GM12875 (cell line): Measurements from ENCODE around the gene C16orf74.
A peak's percentile ranks its signal among the peaks of the same experiment; 100 is the strongest.

ENCODE experiments used
- H3K4me3 ChIP-seq: one replicate; pipeline ENCODE4 v1.5.1; 2011; ENCODE audit warnings: low read depth, low read length, control low read depth
- TF ChIP-seq, protein P1 (sequence below): IDR thresholded peaks from 2 replicates; pipeline ENCODE4 v1.5.1; 2011; ENCODE audit warnings: low read depth, mild to moderate bottlenecking, control low read depth, inconsistent platforms, low read length, moderate library complexity, borderline replicate concordance; ENCODE audit not compliant: insufficient read depth

Gene C16orf74

DNA sequence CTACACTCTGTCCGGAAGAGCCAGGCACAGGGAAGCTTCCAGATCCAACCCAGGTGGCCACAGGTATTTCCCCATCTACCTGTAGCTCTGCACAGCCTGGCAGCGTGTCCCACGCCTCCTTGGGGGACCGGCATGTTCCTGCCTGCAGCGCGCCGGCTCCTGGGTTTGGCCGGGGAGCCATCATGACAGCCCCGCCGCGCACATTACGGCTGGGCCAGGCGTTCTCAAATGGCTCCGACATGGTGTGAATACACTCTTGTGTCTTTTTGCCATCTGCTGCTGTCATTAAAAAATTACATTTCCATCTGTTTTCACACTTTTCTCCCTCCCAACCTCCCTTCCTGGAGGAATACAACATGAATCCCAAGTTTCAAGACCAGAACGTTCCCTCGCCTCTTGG is 54.1 kb downstream of the C16orf74 start:
- TF ChIP-seq, protein P1, sequence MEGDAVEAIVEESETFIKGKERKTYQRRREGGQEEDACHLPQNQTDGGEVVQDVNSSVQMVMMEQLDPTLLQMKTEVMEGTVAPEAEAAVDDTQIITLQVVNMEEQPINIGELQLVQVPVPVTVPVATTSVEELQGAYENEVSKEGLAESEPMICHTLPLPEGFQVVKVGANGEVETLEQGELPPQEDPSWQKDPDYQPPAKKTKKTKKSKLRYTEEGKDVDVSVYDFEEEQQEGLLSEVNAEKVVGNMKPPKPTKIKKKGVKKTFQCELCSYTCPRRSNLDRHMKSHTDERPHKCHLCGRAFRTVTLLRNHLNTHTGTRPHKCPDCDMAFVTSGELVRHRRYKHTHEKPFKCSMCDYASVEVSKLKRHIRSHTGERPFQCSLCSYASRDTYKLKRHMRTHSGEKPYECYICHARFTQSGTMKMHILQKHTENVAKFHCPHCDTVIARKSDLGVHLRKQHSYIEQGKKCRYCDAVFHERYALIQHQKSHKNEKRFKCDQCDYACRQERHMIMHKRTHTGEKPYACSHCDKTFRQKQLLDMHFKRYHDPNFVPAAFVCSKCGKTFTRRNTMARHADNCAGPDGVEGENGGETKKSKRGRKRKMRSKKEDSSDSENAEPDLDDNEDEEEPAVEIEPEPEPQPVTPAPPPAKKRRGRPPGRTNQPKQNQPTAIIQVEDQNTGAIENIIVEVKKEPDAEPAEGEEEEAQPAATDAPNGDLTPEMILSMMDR = no peak
- no peak overlapping the region for H3K4me3 ChIP-seq

DNA sequence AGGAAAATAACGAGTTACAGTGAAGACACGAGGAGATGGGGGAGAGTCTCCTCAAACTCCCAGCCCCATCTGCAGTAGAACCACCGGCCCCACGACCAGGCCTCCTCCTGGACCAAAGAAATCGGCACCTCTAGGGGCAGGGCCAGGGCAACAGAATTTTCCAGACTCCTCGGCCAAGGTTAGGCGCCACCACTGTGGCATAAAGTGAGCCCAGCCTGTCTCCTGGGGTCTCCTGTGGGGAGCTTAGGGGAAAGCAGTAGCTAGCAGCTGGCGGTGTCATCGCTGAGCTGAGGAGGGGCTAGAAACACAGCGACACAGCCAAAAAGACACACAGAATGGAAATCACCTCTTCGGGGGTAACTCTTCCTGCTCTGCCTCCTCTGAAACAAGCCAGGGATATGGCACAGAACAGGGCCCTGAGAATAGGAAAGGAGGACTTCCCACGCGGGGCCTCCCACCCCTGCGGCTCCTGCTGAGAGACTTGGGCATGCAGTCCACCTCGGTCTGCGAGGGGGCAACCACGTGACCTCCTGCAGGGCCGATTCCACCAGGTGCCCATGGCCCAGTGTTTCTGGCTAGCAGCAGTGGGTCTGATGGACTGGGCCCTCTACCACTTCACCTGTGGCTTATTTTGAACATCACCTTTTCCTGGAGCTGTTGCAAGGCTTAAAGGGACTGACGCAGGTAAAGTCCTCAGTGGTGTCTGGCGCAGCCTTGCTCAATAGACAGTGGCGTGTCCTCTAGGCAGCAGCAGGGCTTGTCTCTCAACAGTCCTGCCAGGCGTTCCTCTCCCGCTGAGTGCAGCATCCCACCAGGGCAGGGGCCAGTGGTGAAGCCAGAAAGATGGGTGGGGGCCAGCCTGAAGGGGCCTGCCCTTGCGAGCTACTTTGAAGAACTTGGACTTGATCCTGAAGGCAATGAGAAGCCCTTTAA is 55.4 kb downstream of the C16orf74 start:
- H3K4me3 ChIP-seq = no peak overlapping the region
- TF ChIP-seq, protein P1 = no peak

- no peak overlapping the region for H3K4me3 ChIP-seq
- TF ChIP-seq, protein P1 = no peak
These were observed 60.3 kb downstream of the C16orf74 start for GRCh38 chr16:85690469-85691064.

DNA sequence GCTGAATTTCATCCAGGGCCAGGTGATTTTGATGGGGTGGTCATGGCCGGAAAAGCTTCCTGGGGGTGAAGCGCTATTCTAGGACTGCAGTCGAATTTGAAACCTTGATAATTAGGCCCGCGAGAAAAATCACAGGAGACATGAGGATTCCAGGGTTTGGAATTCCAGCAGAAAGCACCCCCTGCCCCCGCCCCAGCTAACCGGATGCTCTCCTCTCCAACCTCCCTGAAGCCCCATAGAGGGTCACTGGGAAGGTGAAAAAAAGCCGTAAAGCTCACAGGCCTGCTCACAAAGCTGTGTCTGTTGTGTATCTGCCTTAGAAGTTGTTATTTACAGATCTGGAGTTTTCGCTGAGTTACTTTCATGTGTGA is 61.0 kb downstream of the C16orf74 start:
- TF ChIP-seq, protein P1 = no peak
- H3K4me3 ChIP-seq = no peak overlapping the region

DNA sequence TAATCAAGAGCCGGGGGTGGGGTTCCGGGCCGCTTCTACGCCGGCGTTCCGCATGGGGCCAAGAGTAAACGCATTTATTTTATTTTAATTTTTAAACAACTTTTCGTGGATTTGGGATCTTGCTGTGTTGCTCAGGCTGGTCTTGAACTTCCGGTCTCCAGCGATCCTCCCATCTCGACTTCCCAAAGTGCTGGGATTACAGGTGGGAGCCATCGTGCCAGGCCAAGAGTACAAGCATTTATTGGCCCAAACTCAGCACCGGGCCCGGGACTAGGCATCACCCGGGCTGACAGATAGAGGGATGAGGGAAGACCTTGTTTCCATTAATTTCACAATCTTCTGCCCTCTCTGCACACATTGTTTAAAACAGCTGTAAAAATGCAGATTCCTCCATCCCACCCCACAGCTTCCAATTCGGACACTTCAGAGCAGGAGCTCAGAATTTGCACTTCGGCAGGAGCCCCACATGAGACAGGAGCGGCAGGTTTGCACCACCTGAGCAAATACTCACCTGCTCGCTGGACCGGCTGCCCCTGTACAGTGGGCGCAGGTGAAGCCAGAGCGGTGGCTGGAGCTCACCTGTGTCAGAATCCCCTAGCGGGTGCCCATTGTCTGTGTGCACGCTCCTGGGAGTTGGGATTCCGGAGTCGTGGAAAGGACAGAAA is 61.5 kb downstream of the C16orf74 start:
- TF ChIP-seq, protein P1 = no peak

DNA sequence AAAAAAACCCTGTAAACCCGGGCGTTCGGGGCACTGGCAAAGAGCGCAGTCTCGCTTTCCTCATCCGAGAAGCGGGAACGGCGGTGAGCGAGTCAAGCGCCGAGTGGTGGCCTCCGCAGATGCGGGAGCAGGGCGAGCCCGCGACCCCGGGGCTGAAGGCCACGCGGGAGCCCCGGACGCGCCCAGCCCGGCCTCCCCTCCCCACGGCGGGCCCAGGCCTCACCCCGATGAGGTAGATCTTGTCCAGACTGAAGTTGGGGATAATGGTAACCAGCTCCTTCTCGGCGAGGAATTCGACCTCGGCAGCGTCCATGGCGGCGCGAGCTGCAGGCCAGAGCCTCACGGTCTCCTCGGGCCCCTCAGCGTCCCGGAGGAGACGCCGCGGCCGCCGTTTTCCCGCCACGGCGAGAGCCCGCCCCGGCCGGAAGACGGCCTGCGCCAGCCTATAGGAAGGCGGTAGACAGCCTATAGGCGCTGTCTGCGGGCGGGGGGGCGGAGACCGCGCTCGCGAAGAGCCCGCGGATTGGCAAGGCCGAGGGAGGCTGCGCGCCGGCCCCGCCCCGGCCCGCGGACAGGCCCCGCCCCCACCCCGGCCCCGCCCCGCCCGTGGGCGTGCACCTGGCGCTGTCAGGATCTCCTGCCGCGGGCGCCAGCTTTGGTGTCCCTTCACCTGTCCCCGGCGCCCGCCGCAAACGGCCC is 62.2 kb downstream of the C16orf74 start, which contains the start of gene GINS2:
TSS of gene GINS2 (minus strand) at position 369 of the 699 bp plus-strand sequence. CDS start at position 313, 56 bp downstream.
- TF ChIP-seq, protein P1 = no peak
- H3K4me3 ChIP-seq = peak within 1 kb of the TSS; percentile 84

More for the DNA sequence above, 61.5 kb downstream of the C16orf74 start:
- no peak overlapping the region for H3K4me3 ChIP-seq
